ENCODE results near the gene ROR1. TPM values are rescaled to one million over a fixed set of nuclear protein-coding genes. Genes with fewer than 3 reads are reported as not detected.

The ROR1 gene
- total and polyA plus RNA-seq, 9 of the 15 experiments (the other 6 are each of a cell fraction or from before 2014, with no cell fraction given): 0.02 TPM; not detected in 8

- no peak for TF ChIP-seq CTCF (IDR thresholded peaks at IDR 0.05 in 2 of 3, conservative IDR thresholded peaks at IDR 0.05 in 1 of 3; ENCODE audit: insufficient read depth in 2 of 3, low read depth in 1 of 3, low read length in 3 of 3)
- TF ChIP-seq HNRNPK (IDR thresholded peaks at IDR 0.05; ENCODE audit: low read depth, low read length, poor library complexity, severe bottlenecking): no peak
- TF ChIP-seq SETDB1 (IDR thresholded peaks at IDR 0.05; ENCODE audit: low read length): no peak
- TF ChIP-seq MECOM (CRISPR knock-in tag; IDR thresholded peaks at IDR 0.05): no peak
- TF ChIP-seq ZNF239 (CRISPR knock-in tag; IDR thresholded peaks at IDR 0.05): no peak
Observed at GRCh38 chr1:63817700-63818099, 43.9 kb downstream of the ROR1 start (continued).

- in situ Hi-C loops (cut with MboI): no loop called here
- ATAC-seq: no peak
- no peak overlapping the region for H3K4me2 ChIP-seq (ENCODE audit: insufficient read depth, low read length)
- WGBS (ENCODE audit: insufficient coverage, low coverage, missing lambda C conversion rate): 0% methylated on average over 1 of the region's 1 CpG
- H3K9me3 ChIP-seq (replicated peaks; ENCODE audit: control insufficient read depth, insufficient read depth, low read depth, low read length): no peaks in the 10 kb centered on the region
- no peaks in the 10 kb centered on the region for H4K20me1 ChIP-seq (replicated peaks; ENCODE audit: control insufficient read depth, insufficient read depth, low read length)
- no peak overlapping the region for H2AFZ ChIP-seq (ENCODE audit: low read depth, low read length)
- no peaks in the 10 kb centered on the region for H3K79me2 ChIP-seq (ENCODE audit: control insufficient read depth, insufficient read depth, low read length)
- no peak for FAIRE-seq
- no peak overlapping the region for H3K9ac ChIP-seq (ENCODE audit: insufficient read depth in 1 of 2, low read depth in 2 of 2, low read length in 2 of 2)
- no peak for DNase-seq (ENCODE audit: extremely low read depth in 1 of 4, low spot score in 3 of 4)
- no peaks in the 10 kb centered on the region for H3K27me3 ChIP-seq (ENCODE audit: control insufficient read depth in 2 of 2, insufficient read depth in 2 of 2, low read length in 2 of 2)
- no peak overlapping the region for H3K27ac ChIP-seq (ENCODE audit: extremely low read depth, low read depth, low read length)
- POLR2A ChIA-PET: no interaction called here
- no peaks in the 10 kb centered on the region for H3K36me3 ChIP-seq (ENCODE audit: control insufficient read depth, insufficient read depth, low read length)
- H3K9me1 ChIP-seq (ENCODE audit: control insufficient read depth, insufficient read depth, low read length): no peaks in the 10 kb centered on the region
- no peaks in the 10 kb centered on the region for H3K4me1 ChIP-seq (replicated peaks in 1 of 2; ENCODE audit: control insufficient read depth in 2 of 2, insufficient read depth in 2 of 2, low read length in 2 of 2)
- intact Hi-C loops (cut with micrococcal nuclease): no loop called here
- CTCF ChIA-PET (ENCODE audit: low intra/inter-chr PET ratio): no interaction called here
- no TSS peak for BruUV-seq (replicated peaks)
- no peak overlapping the region for H3K4me3 ChIP-seq
- no peak for TF ChIP-seq SNAPC5 (CRISPR knock-in tag; IDR thresholded peaks at IDR 0.05)
- TF ChIP-seq HNRNPH1 (optimal IDR thresholded peaks at IDR 0.05; ENCODE audit: low read depth, low read length): no peak
- no peak for TF ChIP-seq CHAMP1 (IDR thresholded peaks at IDR 0.05)
- no peak for TF ChIP-seq CHD2 (IDR thresholded peaks at IDR 0.05; ENCODE audit: low read depth, low read length)
- TF ChIP-seq ZNF584 (CRISPR knock-in tag; IDR thresholded peaks at IDR 0.05; ENCODE audit: low read depth): no peak
- no peak for TF ChIP-seq HLTF (IDR thresholded peaks at IDR 0.05)
- TF ChIP-seq ZNF354B (CRISPR knock-in tag; IDR thresholded peaks at IDR 0.05): no peak
- no peak for TF ChIP-seq NFXL1 (CRISPR knock-in tag; IDR thresholded peaks at IDR 0.05)
- no peak for TF ChIP-seq E4F1 (CRISPR knock-in tag; IDR thresholded peaks at IDR 0.05; ENCODE audit: borderline replicate concordance)
- no peak for TF ChIP-seq ZNF778 (CRISPR knock-in tag; IDR thresholded peaks at IDR 0.05)
Observed at GRCh38 chr1:63818567-63819325, 44.9 kb downstream of the ROR1 start.
